HEK293T (cell line): Measurements from ENCODE around the gene CAGE1.

Source experiments
- CTCF ChIA-PET: fragments of 350-600 bp; formaldehyde crosslinking; extraction: SDS; loops from one replicate; lab custom pipeline; 2021; ENCODE audit warnings: antibody characterized with exemption, inconsistent platforms; lab: Yijun Ruan, JAX
- POLR2A ChIA-PET: fragments of 350-600 bp; formaldehyde crosslinking; extraction: SDS; loops from one replicate; lab custom pipeline; 2020; ENCODE audit warnings: antibody characterized with exemption, inconsistent platforms; lab: Yijun Ruan, JAX
- DNase-seq: peaks from one replicate; pipeline ENCODE4 v3.0.0; 2012; ENCODE audit warnings: mixed read lengths; ENCODE audit errors: extremely low spot score
- ARNT ChIP-seq: fragments of 450-650 bp; IDR thresholded peaks from 2 replicates; pipeline ENCODE4 v1.6.1; 2017; ENCODE audit warnings: mild to moderate bottlenecking
- BHLHE40 ChIP-seq: fragments of 450-650 bp; IDR thresholded peaks from 2 replicates; pipeline ENCODE4 v1.6.1; 2016; ENCODE audit warnings: mild to moderate bottlenecking, moderate library complexity, borderline replicate concordance
- CTBP1 ChIP-seq: fragments of 450-650 bp; IDR thresholded peaks from 2 replicates; pipeline ENCODE4 v1.6.1; 2016; ENCODE audit warnings: borderline replicate concordance
- ELF4 ChIP-seq: fragments of 450-650 bp; IDR thresholded peaks from 2 replicates; pipeline ENCODE4 v1.6.1; 2017; ENCODE audit warnings: antibody characterized with exemption
- FOXA1 ChIP-seq: fragments of 450-650 bp; IDR thresholded peaks from 2 replicates; pipeline ENCODE4 v1.6.1; 2016; ENCODE audit warnings: mild to moderate bottlenecking
- FOXK2 ChIP-seq: fragments of 450-650 bp; IDR thresholded peaks from 2 replicates; pipeline ENCODE4 v1.6.1; 2016; ENCODE audit warnings: mild to moderate bottlenecking
- FOXM1 ChIP-seq: fragments of 450-650 bp; IDR thresholded peaks from 2 replicates; pipeline ENCODE4 v1.6.1; 2017; ENCODE audit warnings: mild to moderate bottlenecking, borderline replicate concordance
- HDGF ChIP-seq: fragments of 450-650 bp; IDR thresholded peaks from 2 replicates; pipeline ENCODE4 v1.6.1; 2017; ENCODE audit warnings: antibody characterized with exemption, borderline replicate concordance
- L3MBTL2 ChIP-seq: fragments of 450-650 bp; conservative IDR thresholded peaks from 2 replicates; pipeline ENCODE4 v1.6.1; 2016; ENCODE audit warnings: mild to moderate bottlenecking
- LEF1 ChIP-seq: fragments of 450-650 bp; IDR thresholded peaks from 2 replicates; pipeline ENCODE4 v1.6.1; 2017; ENCODE audit warnings: mild to moderate bottlenecking, borderline replicate concordance
- NFRKB ChIP-seq: fragments of 450-650 bp; IDR thresholded peaks from 2 replicates; pipeline ENCODE4 v1.6.1; 2016; ENCODE audit warnings: mild to moderate bottlenecking, moderate library complexity
- PKNOX1 ChIP-seq: fragments of 450-650 bp; IDR thresholded peaks from 2 replicates; pipeline ENCODE4 v1.6.1; 2016
- SP1 ChIP-seq: fragments of 450-650 bp; IDR thresholded peaks from 2 replicates; pipeline ENCODE4 v1.6.1; 2017
- SUZ12 ChIP-seq: fragments of 450-650 bp; IDR thresholded peaks from 2 replicates; pipeline ENCODE4 v1.6.1; 2016; ENCODE audit warnings: mild to moderate bottlenecking
- TARDBP ChIP-seq: fragments of 450-650 bp; IDR thresholded peaks from 2 replicates; pipeline ENCODE4 v1.6.1; 2016
- ZNF384 ChIP-seq: fragments of 450-650 bp; IDR thresholded peaks from 2 replicates; pipeline ENCODE4 v1.6.1; 2016

Gene CAGE1

DNA sequence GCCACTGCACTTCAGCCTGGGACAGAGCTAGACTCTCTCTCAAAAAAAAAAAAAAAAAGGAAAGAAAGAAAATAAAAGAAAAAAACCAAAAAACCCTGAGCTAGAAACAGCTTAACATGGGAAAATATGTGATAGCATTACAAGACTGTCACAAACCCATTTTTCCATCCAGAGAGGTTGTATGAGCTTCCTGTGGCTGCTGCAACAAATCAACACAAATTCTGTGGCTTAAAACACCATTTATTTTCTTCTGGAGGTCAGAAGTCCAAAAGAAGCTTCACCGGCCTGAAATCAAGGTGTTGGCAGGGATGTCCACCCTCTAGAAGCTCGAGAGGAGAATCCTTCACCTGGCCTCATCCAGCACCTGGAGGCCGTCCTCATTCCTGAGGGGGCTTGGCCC, 54.9 kb downstream of the CAGE1 start:
- TF ChIP-seq NFRKB (no peak), CTBP1 (no peak), FOXM1 (no peak), FOXK2 (no peak), L3MBTL2 (no peak), SUZ12 (no peak), ZNF384 (no peak), SP1 (no peak), LEF1 (no peak), TARDBP (no peak)
- ChIA-PET CTCF (interaction anchor here (2.1 kb wide), 1 partner anchor 59 kb away, joined by 5 read pairs; no protein-coding TSS in a partner anchor), POLR2A (interaction anchor here (0.6 to 0.9 kb wide), 2 partner anchors 23 to 57 kb away, joined by 3 read pairs; no protein-coding TSS in a partner anchor)
- no peak for DNase-seq

DNA sequence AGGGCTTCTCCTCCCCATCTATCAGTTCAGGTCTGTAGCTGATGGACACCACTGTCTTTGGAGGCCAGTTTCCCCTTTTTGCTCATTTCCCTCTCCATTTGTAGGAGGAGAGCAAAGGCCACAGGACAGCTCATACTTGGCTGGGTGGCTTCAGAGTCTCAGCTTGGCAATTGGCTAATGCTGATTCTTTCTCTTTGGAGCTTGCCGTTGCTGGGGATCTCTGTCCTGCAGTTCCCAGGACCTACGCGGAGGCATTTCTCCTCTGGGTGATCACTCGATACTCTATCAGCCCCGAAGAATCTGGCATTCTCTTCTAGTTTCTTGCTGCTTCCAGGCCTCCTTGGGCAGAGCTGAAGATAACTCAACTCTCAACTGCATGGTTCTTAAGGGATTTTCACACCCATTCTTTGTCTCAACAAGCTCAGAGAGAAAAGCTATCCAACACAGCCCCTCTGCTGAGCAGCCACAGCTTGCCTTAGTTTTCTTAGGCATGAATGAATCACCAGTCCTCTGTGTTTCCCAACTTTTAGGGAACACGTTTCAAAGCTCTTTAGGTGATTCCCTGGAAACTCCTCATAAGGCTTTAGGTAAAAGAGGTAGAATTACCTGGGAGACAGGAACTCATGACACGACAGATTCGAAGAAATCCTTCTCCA, 57.3 kb downstream of the CAGE1 start:
- TF ChIP-seq PKNOX1 (no peak), ZNF384 (no peak), ELF4 (no peak), CTBP1 (no peak), SUZ12 (no peak), TARDBP (no peak), HDGF (no peak), SP1 (no peak), FOXM1 (no peak), LEF1 (no peak), FOXK2 (no peak), NFRKB (no peak), ARNT (no peak), FOXA1 (no peak), BHLHE40 (no peak), L3MBTL2 (no peak)
- ChIA-PET POLR2A (interaction anchor here (0.8 to 1.6 kb wide), 2 partner anchors 19 to 58 kb away, joined by 3 to 5 read pairs; partner anchors contain the start of genes CAGE1, RIOK1 and SSR1), CTCF (interaction anchor here (0.6 kb wide), 1 partner anchor 132 kb away, joined by 4 read pairs; no protein-coding TSS in a partner anchor)
- DNase-seq = no peak

GRCh38 chr6:7331452-7331851, 58.1 kb downstream of the CAGE1 start:
- TF ChIP-seq ZNF384 (no peak), ELF4 (no peak)
- CTCF ChIA-PET = no interaction called here
- no peak for DNase-seq
- POLR2A ChIA-PET = interaction anchor here (1.6 kb wide), 1 partner anchor 18 kb away, joined by 5 read pairs; the partner anchor contains the start of gene SSR1

GRCh38 chr6:7328243-7328642, 61.3 kb downstream of the CAGE1 start:
- no peak for DNase-seq
- ChIA-PET POLR2A (interaction anchor here (1.0 kb wide), 1 partner anchor 15 kb away, joined by 5 read pairs; the partner anchor contains the start of gene SSR1), CTCF (no interaction called here)
- TF ChIP-seq FOXA1 (no peak), L3MBTL2 (no peak), HDGF (no peak), FOXK2 (no peak), ZNF384 (no peak), CTBP1 (no peak), FOXM1 (no peak), SUZ12 (no peak), SP1 (no peak), LEF1 (no peak), TARDBP (no peak), ARNT (no peak), PKNOX1 (no peak)

DNA sequence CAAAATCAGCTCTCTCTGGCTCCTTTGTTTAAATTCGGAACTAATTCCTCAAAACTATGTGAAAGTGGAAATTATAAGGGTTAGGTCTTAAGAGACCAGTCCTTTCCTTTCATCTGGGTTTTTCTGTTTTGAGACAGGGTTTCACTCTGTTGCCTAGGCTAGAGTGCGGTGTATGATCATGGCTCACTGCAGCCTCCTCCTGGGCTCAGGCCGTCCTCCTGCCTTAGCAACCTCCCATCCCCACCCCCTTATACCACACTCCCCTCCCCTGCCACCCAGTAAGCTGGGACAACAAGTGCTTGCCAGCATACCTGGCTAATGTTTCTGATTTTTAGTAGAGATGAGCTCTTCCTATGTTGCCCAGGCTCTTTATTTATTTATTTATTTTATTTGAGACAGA, 63.8 kb downstream of the CAGE1 start:
- no peak for DNase-seq
- TF ChIP-seq PKNOX1 (no peak), NFRKB (no peak)
- ChIA-PET CTCF (no interaction called here), POLR2A (no interaction called here)

DNA sequence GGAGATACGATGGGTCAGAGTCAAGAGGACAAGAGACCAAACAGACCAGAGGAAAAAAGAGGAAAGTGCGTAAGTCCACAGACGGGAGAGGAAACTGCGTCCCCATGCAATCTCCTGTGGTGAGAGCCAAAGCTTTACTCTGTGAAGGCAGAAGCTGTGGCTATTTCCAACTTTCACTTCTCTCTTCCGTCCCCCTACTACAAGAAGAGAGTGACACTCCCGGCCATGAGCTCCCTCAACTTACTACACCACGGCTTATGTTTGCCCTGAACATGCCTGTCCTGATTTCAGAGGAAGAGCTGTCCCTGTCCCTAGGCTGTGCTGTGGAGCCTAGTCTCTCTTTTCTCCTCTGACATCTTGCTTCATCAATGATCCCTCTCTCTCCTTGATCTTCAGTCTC, 65.0 kb downstream of the CAGE1 start:
- POLR2A ChIA-PET = interaction anchor here (1.2 to 1.9 kb wide), 2 partner anchors 11 to 65 kb away, joined by 4 to 14 read pairs; partner anchors contain the start of genes CAGE1, RIOK1 and SSR1
- CTCF ChIA-PET = no interaction called here
- TF ChIP-seq BHLHE40 (no peak), FOXA1 (no peak), NFRKB (no peak), HDGF (no peak), ARNT (no peak), L3MBTL2 (no peak), ZNF384 (no peak), TARDBP (no peak), FOXM1 (no peak), LEF1 (no peak), SP1 (no peak), SUZ12 (no peak), FOXK2 (no peak), PKNOX1 (no peak)
- no peak for DNase-seq
